ENCODE data around the gene KLHDC4. TPM values are rescaled to one million over a fixed set of nuclear protein-coding genes. Genes with fewer than 3 reads are reported as not detected.

Gene KLHDC4
- total and polyA plus RNA-seq, 9 of the 15 experiments (the other 6 are each of a cell fraction or from before 2014, with no cell fraction given), result 1.3 to 68.1 (median 32.8) TPM

- Histone ChIP-seq H3K9ac (ENCODE audit: insufficient read depth in 1 of 2, low read depth in 2 of 2, low read length in 2 of 2) (peak overlapping the region; percentile 49 to 79; a peak in 3 of 4 replicates), H3K27ac (ENCODE audit: extremely low read depth, low read depth, low read length) (peak overlapping the region; percentile 61; the same call in 2 of the 3 replicates), H3K4me1 (replicated peaks in 1 of 2; ENCODE audit: control insufficient read depth in 2 of 2, insufficient read depth in 2 of 2, low read length in 2 of 2) (peaks cover 30 to 35% of the 10 kb centered on the region in 2 experiments), H3K9me3 (replicated peaks; ENCODE audit: control insufficient read depth, insufficient read depth, low read depth, low read length) (no peaks in the 10 kb centered on the region), H3K27me3 (ENCODE audit: control insufficient read depth in 2 of 2, insufficient read depth in 2 of 2, low read length in 2 of 2) (peaks cover 0 to 9% of the 10 kb centered on the region in 2 experiments; a peak in 1 of 5 replicates), H3K4me3 (no peak overlapping the region), H3K9me1 (ENCODE audit: control insufficient read depth, insufficient read depth, low read length) (no peaks in the 10 kb centered on the region), H2AFZ (ENCODE audit: low read depth, low read length) (peak overlapping the region; percentile 61), H3K4me2 (ENCODE audit: insufficient read depth, low read length) (peak overlapping the region; percentile 54; the same call in 1 of the 2 replicates), H4K20me1 (replicated peaks; ENCODE audit: control insufficient read depth, insufficient read depth, low read length) (no peaks in the 10 kb centered on the region), H3K36me3 (ENCODE audit: control insufficient read depth, insufficient read depth, low read length) (no peaks in the 10 kb centered on the region), H3K79me2 (ENCODE audit: control insufficient read depth, insufficient read depth, low read length) (no peaks in the 10 kb centered on the region)
- POLR2A ChIA-PET, result interaction anchor here (0.7 to 2.7 kb wide), 16 partner anchors 10 to 759 kb away, joined by 3 to 10 read pairs (median 4); no protein-coding TSS in a partner anchor
- CTCF ChIA-PET (ENCODE audit: low intra/inter-chr PET ratio), result no interaction called here
- intact Hi-C loops (cut with micrococcal nuclease) (loop anchor here (2.0 kb wide), 1 partner anchor 25 kb away; no protein-coding TSS in a partner anchor), in situ Hi-C loops (cut with MboI) (no loop called here)
- WGBS (ENCODE audit: insufficient coverage, low coverage, missing lambda C conversion rate), result 22% methylated on average over 14 of the region's 16 CpGs
- DNase-seq (ENCODE audit: extremely low read depth in 1 of 4, low spot score in 3 of 4), result peak in 2 of 4 experiments; percentile 32 to 34
- FAIRE-seq, result no peak
- TSS peak; percentile 87 for BruUV-seq (replicated peaks)
- peak; percentile 24 for ATAC-seq
- TF ChIP-seq TCF3 (CRISPR knock-in tag; IDR thresholded peaks at IDR 0.05), result peak; percentile 11; the same call in 1 of the 2 replicates
- 0 out of 2 replicates have a peak, but pooled peaks have one; percentile 3 for TF ChIP-seq JUND (IDR thresholded peaks at IDR 0.05; ENCODE audit: borderline replicate concordance, low read depth, low read length)
- TF ChIP-seq JUND (tag; IDR thresholded peaks at IDR 0.05; ENCODE audit: borderline replicate concordance, low read depth, low read length), result no peak
- TF ChIP-seq ZNF165 (CRISPR knock-in tag; IDR thresholded peaks at IDR 0.05; ENCODE audit: borderline replicate concordance), result no peak
- TF ChIP-seq, protein P1, sequence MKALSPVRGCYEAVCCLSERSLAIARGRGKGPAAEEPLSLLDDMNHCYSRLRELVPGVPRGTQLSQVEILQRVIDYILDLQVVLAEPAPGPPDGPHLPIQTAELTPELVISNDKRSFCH (CRISPR knock-in tag; IDR thresholded peaks at IDR 0.05), result no peak
- TF ChIP-seq, protein P1 (tag; IDR thresholded peaks at IDR 0.05), result peak; percentile 60; the same call in 1 of the 2 replicates
- no peak for TF ChIP-seq ZC3H11A (IDR thresholded peaks at IDR 0.05; ENCODE audit: low read depth, low read length)
- no peak for TF ChIP-seq ZNF740 (CRISPR knock-in tag; IDR thresholded peaks at IDR 0.05)
- peak in 1 of 2 experiments; percentile 42; a peak in 1 of 4 replicates for TF ChIP-seq ZNF740 (tag; IDR thresholded peaks at IDR 0.05)
- 0 out of 2 replicates have a peak, but pooled peaks have one; percentile 18 for TF ChIP-seq CBFB (CRISPR knock-in tag; IDR thresholded peaks at IDR 0.05)
- 0 out of 2 replicates have a peak, but pooled peaks have one; percentile 24 for TF ChIP-seq GTF2A2 (tag; IDR thresholded peaks at IDR 0.05)
- 0 out of 2 replicates have a peak, but pooled peaks have one; percentile 2 for TF ChIP-seq ZNF41 (CRISPR knock-in tag; conservative IDR thresholded peaks at IDR 0.05)
- TF ChIP-seq SMAD3 (CRISPR knock-in tag; conservative IDR thresholded peaks at IDR 0.05), result 0 out of 2 replicates have a peak, but pooled peaks have one; percentile 14
- peak; percentile 76 for TF ChIP-seq POLR2G (IDR thresholded peaks at IDR 0.05; ENCODE audit: low read depth, low read length)
- TF ChIP-seq MEIS2 (IDR thresholded peaks at IDR 0.05; ENCODE audit: partially characterized antibody), result peak; percentile 40
- 0 out of 4 replicates have a peak, but pooled peaks of 1 of the 2 experiments have one; percentile 19 for TF ChIP-seq NRF1 (conservative IDR thresholded peaks at IDR 0.05 in 1 of 2, IDR thresholded peaks at IDR 0.05 in 1 of 2)
- TF ChIP-seq ZNF76 (CRISPR knock-in tag; IDR thresholded peaks at IDR 0.05; ENCODE audit: borderline replicate concordance), result 0 out of 2 replicates have a peak, but pooled peaks have one; percentile 12
Measured at GRCh38 chr16:87806261-87806640, 40.5 kb upstream of the KLHDC4 start.
